ENCODE results near the gene RNGTT.

GRCh38 chr6:88972504-88973423 is 9.3 kb upstream of the RNGTT start:
- TF ChIP-seq USF1 (IDR thresholded peaks at IDR 0.05) (no peak), YY1 (IDR thresholded peaks at IDR 0.05; ENCODE audit: low read depth) (no peak), TAF1 (IDR thresholded peaks at IDR 0.05; ENCODE audit: low read depth) (no peak), CREB1 (IDR thresholded peaks at IDR 0.05; ENCODE audit: low read depth) (no peak), RAD21 (IDR thresholded peaks at IDR 0.05; ENCODE audit: low read depth) (no peak), NFIC (IDR thresholded peaks at IDR 0.05) (no peak)

All from Ishikawa (cell line).